ENCODE data around the gene IGSF9.

- no peak for TF ChIP-seq ZNF639 (CRISPR knock-in tag; conservative IDR thresholded peaks at IDR 0.05)
- no peak for TF ChIP-seq ZNF274 (CRISPR knock-in tag; IDR thresholded peaks at IDR 0.05)
- TF ChIP-seq CTCF (CRISPR knock-in tag; IDR thresholded peaks at IDR 0.05): no peak
- no peak for TF ChIP-seq PCBP2 (optimal IDR thresholded peaks at IDR 0.05; ENCODE audit: low read depth, low read length, poor library complexity, severe bottlenecking)
- TF ChIP-seq POLR2A (IDR thresholded peaks at IDR 0.05; ENCODE audit: insufficient read depth in 1 of 2, low read depth in 2 of 2, low read length in 2 of 2): no peak
- TF ChIP-seq ZNF512 (CRISPR knock-in tag; IDR thresholded peaks at IDR 0.05): no peak
- no peak for TF ChIP-seq SMARCC2 (IDR thresholded peaks at IDR 0.05)
These were observed 8.2 kb downstream of the IGSF9 start for GRCh38 chr1:159937054-159937750.
